GM12874 (cell line): ENCODE measurements around the gene SERTAD3.

Source experiments
- TF ChIP-seq, protein P1 (sequence below): IDR thresholded peaks from 2 replicates; pipeline ENCODE4 v1.5.1; 2011; ENCODE audit warnings: low read depth, mild to moderate bottlenecking, control low read depth, low read length, moderate library complexity; ENCODE audit not compliant: insufficient read depth

The SERTAD3 gene

GRCh38 chr19:40419780-40420179 is 24.4 kb downstream of the SERTAD3 start:
- TF ChIP-seq, protein P1, sequence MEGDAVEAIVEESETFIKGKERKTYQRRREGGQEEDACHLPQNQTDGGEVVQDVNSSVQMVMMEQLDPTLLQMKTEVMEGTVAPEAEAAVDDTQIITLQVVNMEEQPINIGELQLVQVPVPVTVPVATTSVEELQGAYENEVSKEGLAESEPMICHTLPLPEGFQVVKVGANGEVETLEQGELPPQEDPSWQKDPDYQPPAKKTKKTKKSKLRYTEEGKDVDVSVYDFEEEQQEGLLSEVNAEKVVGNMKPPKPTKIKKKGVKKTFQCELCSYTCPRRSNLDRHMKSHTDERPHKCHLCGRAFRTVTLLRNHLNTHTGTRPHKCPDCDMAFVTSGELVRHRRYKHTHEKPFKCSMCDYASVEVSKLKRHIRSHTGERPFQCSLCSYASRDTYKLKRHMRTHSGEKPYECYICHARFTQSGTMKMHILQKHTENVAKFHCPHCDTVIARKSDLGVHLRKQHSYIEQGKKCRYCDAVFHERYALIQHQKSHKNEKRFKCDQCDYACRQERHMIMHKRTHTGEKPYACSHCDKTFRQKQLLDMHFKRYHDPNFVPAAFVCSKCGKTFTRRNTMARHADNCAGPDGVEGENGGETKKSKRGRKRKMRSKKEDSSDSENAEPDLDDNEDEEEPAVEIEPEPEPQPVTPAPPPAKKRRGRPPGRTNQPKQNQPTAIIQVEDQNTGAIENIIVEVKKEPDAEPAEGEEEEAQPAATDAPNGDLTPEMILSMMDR = no peak

- TF ChIP-seq, protein P1 = no peak
These were observed 25.0 kb downstream of the SERTAD3 start for GRCh38 chr19:40419066-40419612.

- TF ChIP-seq, protein P1 = no peak
These were observed 26.1 kb downstream of the SERTAD3 start for GRCh38 chr19:40418040-40418439.

DNA sequence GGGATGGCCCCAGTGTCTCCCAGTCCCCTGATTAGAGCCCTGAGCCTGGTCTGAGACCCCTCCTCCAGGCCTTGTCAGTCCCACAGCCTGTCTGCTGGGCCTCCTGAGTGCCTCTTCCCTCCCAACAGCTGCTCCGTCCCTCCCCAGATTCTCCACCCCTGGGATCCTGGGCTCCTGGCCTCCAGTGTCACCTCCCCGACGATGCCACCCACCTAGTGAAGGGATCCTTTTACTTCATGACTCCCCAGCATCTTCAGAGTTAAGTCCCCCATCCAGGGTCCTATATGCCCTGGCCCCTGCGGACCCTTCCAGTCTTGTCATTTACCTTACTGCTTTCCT is 26.5 kb downstream of the SERTAD3 start:
- TF ChIP-seq, protein P1 = no peak

GRCh38 chr19:40416918-40417642 is 27.1 kb downstream of the SERTAD3 start:
- TF ChIP-seq, protein P1 = no peak

DNA sequence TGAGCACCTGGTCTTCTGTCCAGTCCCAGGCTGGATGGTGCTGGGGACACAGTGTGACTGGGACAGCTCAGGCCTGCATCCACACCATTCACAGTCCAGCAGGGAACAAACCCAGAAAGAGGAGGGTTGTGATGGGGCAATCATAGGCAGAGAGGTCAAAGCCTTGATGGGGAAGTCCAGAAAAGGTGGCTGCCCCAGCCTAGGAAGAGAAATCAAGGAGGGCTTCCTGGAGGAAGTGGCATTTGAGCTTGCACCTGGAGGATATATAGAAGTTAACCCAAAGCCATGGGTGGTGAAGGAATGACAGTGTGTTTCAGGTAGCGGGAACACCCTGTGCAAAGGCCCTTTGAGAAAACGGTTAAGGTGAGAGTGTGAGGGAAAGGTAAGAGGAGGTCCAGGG is 28.4 kb downstream of the SERTAD3 start:
- TF ChIP-seq, protein P1 = no peak

DNA sequence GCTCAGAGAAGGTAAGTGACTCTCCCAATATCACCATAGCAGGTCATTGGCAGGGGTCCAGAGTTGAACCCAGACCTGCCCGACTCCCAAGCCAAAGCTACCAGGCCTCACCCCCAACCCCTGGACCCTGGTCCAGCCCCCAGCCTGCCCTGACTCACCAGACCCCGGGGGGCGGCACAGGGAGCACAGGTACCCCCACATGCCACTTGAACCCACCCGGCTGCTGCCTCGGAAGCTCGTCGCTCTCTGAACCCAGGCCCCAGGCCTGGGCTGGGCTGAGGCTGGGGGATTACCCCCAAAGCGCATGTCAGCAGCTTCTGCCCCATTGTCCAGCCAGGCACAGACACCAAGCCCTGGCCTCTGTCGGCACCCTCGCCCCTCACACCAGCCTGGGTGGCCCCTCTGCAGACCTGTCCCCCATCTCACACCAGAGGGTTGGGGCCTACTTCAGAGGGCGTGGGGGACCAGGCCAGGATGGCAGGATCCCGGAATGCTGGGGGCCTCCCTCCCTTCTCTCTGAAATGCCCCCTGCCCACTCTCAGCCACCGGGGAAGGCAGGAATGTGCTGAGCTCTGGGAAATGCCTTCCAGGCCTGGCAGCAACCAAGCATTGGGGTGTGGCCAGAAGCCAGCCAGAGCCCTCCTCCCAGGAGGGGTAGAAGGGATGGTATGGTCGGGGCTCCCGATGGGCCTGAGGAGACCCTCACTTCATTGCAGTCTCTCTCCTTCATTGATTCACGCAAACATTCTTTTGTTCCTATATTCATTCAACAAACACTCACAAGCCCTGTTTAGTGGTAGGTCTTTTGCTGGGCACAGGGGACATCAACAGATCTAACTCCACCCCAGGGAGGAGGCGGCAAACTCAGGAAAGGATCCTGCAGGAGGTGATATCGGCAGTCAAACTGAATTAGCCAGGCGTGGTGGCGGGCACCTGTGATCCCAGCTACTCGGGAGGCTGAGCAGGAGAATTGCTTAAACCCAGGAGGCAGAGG is 29.3 kb downstream of the SERTAD3 start:
- TF ChIP-seq, protein P1 = no peak
